K562 (cell line): ENCODE measurements around the gene SEC24C. TPM values are rescaled to one million over a fixed set of nuclear protein-coding genes. Genes with fewer than 3 reads are reported as not detected.

Experiments
- CUX1 ChIP-seq: fragments of 200-800 bp; sonication (Bioruptor generic); IDR thresholded peaks from 2 replicates; pipeline ENCODE4 v1.6.1; 2016; ENCODE audit warnings: missing genetic modification characterization, missing compliant biosample characterization
- HMG20B ChIP-seq: fragments of 250-450 bp; sonication (Bioruptor Pico); IDR thresholded peaks from 2 replicates; pipeline ENCODE4 v1.5.0; 2021; ENCODE audit warnings: mild to moderate bottlenecking
- PATZ1 ChIP-seq: fragments of 250-450 bp; sonication (Bioruptor Pico); IDR thresholded peaks from 2 replicates; pipeline ENCODE4 v1.5.0; 2020; ENCODE audit warnings: mild to moderate bottlenecking, borderline replicate concordance
- PBX2 ChIP-seq, 2 experiments: IDR thresholded peaks in 1 of 2; conservative IDR thresholded peaks in 1 of 2; 2 replicates each; pipeline ENCODE4 v1.6.1; 2016; ENCODE audit warnings: low read depth in 2 of 2, mild to moderate bottlenecking in 1 of 2, missing compliant biosample characterization in 1 of 2, missing genetic modification characterization in 1 of 2, moderate library complexity in 1 of 2
- PPARD ChIP-seq: fragments of 250-450 bp; sonication (Bioruptor Pico); IDR thresholded peaks from 2 replicates; pipeline ENCODE4 v1.8.0; 2022; ENCODE audit warnings: inconsistent platforms, mild to moderate bottlenecking, moderate library complexity
- RCOR1 ChIP-seq, 2 experiments: IDR thresholded peaks; 2 replicates each; pipeline ENCODE4 v1.6.1; 2012; ENCODE audit warnings: low read depth in 2 of 2, low read length in 2 of 2, borderline replicate concordance in 1 of 2, improper control_type of control experiment in 1 of 2
- SP1 ChIP-seq: sonication (generic); formaldehyde crosslinking; IDR thresholded peaks from 2 replicates; pipeline ENCODE4 v1.8.1; 2022; ENCODE audit warnings: mild to moderate bottlenecking, missing genetic modification reagents
- STAG1 ChIP-seq: sonication (generic); formaldehyde crosslinking; IDR thresholded peaks from 2 replicates; pipeline ENCODE4 v1.5.0; 2020; ENCODE audit warnings: missing genetic modification reagents, borderline replicate concordance
- ZNF133 ChIP-seq: fragments of 250-450 bp; sonication (Bioruptor Pico); IDR thresholded peaks from 2 replicates; pipeline ENCODE4 v1.4.0; 2020; ENCODE audit warnings: mild to moderate bottlenecking
- ZNF551 ChIP-seq: fragments of 250-450 bp; sonication (Bioruptor Pico); IDR thresholded peaks from 2 replicates; pipeline ENCODE4 v1.5.0; 2021; ENCODE audit warnings: mild to moderate bottlenecking, moderate library complexity
- ZNF586 ChIP-seq: fragments of 450-650 bp; formaldehyde crosslinking; conservative IDR thresholded peaks from 2 replicates; pipeline ENCODE4 v1.4.0; 2020; ENCODE audit warnings: mild to moderate bottlenecking, moderate library complexity
- ZNF668 ChIP-seq: fragments of 250-450 bp; sonication (Bioruptor Pico); IDR thresholded peaks from 2 replicates; pipeline ENCODE4 v1.8.0; 2022; ENCODE audit warnings: mild to moderate bottlenecking, inconsistent platforms
- polyA plus RNA-seq, 8 experiments: library from polyadenylated mRNA; depleted of rRNA in 4 of 8; stranded (reverse) in 5 of 8; unstranded in 3 of 8; fragments of >200 nt; fragmentation: Nextera tagmentation in 2 of 8; fragmentation: Illumina TruSeq in 1 of 8; extraction: Ambion mirVana in 2 of 8; extraction: Trizol in 1 of 8; gene quantifications; 2 replicates each; pipeline versions ENCODE4 v1.2.1 to v1.2.3, GENCODE V29; 2011 to 2014; ENCODE audit warnings: inconsistent platforms in 1 of 8, missing spikeins in 1 of 8
- total RNA-seq, 7 experiments: library from RNA; depleted of rRNA in 6 of 7; stranded (reverse); fragments of >200 nt in 6 of 7; fragmentation: Illumina TruSeq in 2 of 7; extraction: Trizol in 2 of 7; gene quantifications; 2 replicates each; pipeline versions ENCODE4 v1.2.1 to v1.2.3, GENCODE V29; 2011 to 2021; ENCODE audit warnings: low replicate concordance in 1 of 7
- TF ChIP-seq, protein P1 (sequence below): fragments of 250-450 bp; sonication (Bioruptor Pico); IDR thresholded peaks from 2 replicates; pipeline ENCODE4 v1.4.0; 2020; ENCODE audit warnings: mild to moderate bottlenecking, moderate library complexity

SEC24C gene
- total and polyA plus RNA-seq, 9 of the 15 experiments (the other 6 are each of a cell fraction or from before 2014, with no cell fraction given): 19.0 to 115 (median 70.5) TPM

DNA sequence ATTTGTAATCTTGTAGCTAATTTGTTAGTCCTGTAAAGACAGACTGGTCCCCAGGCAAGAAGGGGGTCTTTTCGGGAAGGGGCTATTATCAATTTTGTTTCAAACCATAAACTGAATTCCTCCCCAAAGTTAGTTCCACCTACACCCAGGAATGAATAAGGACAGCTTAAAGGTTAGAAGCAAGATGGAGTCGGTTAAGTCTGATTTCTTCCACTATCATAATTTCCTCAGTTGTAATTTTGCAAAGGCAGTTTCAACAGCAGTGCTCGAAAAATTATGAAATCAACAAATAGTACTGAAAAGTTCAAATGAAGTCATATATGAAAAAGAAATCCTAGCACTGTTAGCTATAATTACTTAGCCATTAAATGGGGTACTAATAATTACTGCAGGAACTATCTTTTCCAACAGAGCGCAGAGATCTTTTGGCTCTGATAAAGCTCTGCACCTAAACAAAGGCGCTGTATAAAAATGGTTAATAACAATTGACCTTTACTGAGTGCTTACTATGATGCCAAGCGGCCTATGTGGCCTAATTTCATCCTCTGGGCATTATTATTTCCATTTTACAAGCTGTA is 756 bp upstream of the SEC24C start (continued):
- peak; percentile 97 for TF ChIP-seq CUX1
- TF ChIP-seq ZNF133 (CRISPR knock-in tag): peak; percentile 92
- no peak for TF ChIP-seq PBX2 (CRISPR knock-in tag; IDR thresholded peaks at IDR 0.05; ENCODE audit: low read depth)
- peak; percentile 84 for TF ChIP-seq PBX2 (tag; conservative IDR thresholded peaks at IDR 0.05; ENCODE audit: low read depth)
- peak; percentile 85 for TF ChIP-seq PPARD (CRISPR knock-in tag)
- TF ChIP-seq ZNF551 (CRISPR knock-in tag): peak; percentile 84
- no peak for TF ChIP-seq SP1
- TF ChIP-seq ZNF586 (CRISPR knock-in tag): peak; percentile 95
- peak; percentile 98 for TF ChIP-seq ZNF668 (CRISPR knock-in tag)
- TF ChIP-seq, protein P1, sequence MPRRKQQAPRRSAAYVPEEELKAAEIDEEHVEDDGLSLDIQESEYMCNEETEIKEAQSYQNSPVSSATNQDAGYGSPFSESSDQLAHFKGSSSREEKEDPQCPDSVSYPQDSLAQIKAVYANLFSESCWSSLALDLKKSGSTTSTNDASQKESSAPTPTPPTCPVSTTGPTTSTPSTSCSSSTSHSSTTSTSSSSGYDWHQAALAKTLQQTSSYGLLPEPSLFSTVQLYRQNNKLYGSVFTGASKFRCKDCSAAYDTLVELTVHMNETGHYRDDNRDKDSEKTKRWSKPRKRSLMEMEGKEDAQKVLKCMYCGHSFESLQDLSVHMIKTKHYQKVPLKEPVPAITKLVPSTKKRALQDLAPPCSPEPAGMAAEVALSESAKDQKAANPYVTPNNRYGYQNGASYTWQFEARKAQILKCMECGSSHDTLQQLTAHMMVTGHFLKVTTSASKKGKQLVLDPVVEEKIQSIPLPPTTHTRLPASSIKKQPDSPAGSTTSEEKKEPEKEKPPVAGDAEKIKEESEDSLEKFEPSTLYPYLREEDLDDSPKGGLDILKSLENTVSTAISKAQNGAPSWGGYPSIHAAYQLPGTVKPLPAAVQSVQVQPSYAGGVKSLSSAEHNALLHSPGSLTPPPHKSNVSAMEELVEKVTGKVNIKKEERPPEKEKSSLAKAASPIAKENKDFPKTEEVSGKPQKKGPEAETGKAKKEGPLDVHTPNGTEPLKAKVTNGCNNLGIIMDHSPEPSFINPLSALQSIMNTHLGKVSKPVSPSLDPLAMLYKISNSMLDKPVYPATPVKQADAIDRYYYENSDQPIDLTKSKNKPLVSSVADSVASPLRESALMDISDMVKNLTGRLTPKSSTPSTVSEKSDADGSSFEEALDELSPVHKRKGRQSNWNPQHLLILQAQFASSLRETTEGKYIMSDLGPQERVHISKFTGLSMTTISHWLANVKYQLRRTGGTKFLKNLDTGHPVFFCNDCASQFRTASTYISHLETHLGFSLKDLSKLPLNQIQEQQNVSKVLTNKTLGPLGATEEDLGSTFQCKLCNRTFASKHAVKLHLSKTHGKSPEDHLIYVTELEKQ (CRISPR knock-in tag): peak; percentile 97
- TF ChIP-seq RCOR1 (IDR thresholded peaks at IDR 0.05; ENCODE audit: borderline replicate concordance in 1 of 2, low read depth in 2 of 2, low read length in 2 of 2): no peak
- peak; percentile 94 for TF ChIP-seq PATZ1 (CRISPR knock-in tag)
- TF ChIP-seq STAG1 (CRISPR knock-in tag): no peak
- TF ChIP-seq HMG20B (CRISPR knock-in tag): peak; percentile 90
